DOHH2 (cell line): ENCODE data around the gene ZNF592.

Experiments
- CTCF ChIP-seq: fragments of 200-600 bp; sonication (generic); IDR thresholded peaks from one replicate; pipeline ENCODE4 v1.5.1; 2014; ENCODE audit warnings: antibody characterized with exemption, mild to moderate bottlenecking, low read depth, low read length; ENCODE audit not compliant: poor library complexity, severe bottlenecking
- EZH2phosphoT487 ChIP-seq: fragments of 200-600 bp; sonication (generic); IDR thresholded peaks from 2 replicates; pipeline ENCODE4 v1.6.1; 2017; ENCODE audit warnings: borderline replicate concordance, mild to moderate bottlenecking, antibody characterized with exemption, low read length, moderate library complexity, mixed read lengths

GRCh38 chr15:84772467-84772866 is 24.1 kb downstream of the ZNF592 start:
- no peak for TF ChIP-seq CTCF
- TF ChIP-seq EZH2phosphoT487 = no peak
